Bronchial epithelial cell (primary cell): ENCODE results near the gene TRIM2. TPM values are rescaled to one million over a fixed set of nuclear protein-coding genes. Genes with fewer than 3 reads are reported as not detected.

Source experiments
- DNase-seq: peaks from one replicate; pipeline ENCODE4 v3.0.0-alpha.2; 2010; ENCODE audit warnings: low read depth
- FAIRE-seq: peaks from 2 replicates; lab custom pipeline; 2011; peaks lifted over from hg19 to GRCh38; lab: Jason Lieb, UNC
- H3K27me3 ChIP-seq: 2 replicates; pipeline ENCODE4 v1.5.1; 2011; ENCODE audit warnings: low read length; ENCODE audit not compliant: control insufficient read depth, insufficient read depth
- H3K36me3 ChIP-seq: 2 replicates; pipeline ENCODE4 v1.5.1; 2011; ENCODE audit warnings: low read length; ENCODE audit not compliant: control insufficient read depth, insufficient read depth
- H3K4me3 ChIP-seq: 2 replicates; pipeline ENCODE4 v1.5.1; 2011; ENCODE audit warnings: mild to moderate bottlenecking, low read depth, low read length, control low read depth
- CTCF ChIP-seq: IDR thresholded peaks from 2 replicates; pipeline ENCODE4 v1.5.1; 2011; ENCODE audit warnings: mild to moderate bottlenecking, moderate library complexity, low read length, control low read depth, inconsistent platforms; ENCODE audit not compliant: insufficient read depth, severe bottlenecking
- total RNA-seq: library from RNA; depleted of rRNA; stranded (reverse); fragments of >200 nt; gene quantifications from 2 replicates; pipeline ENCODE4 v1.2.1, GENCODE V29; 2014

Gene TRIM2
- total RNA-seq, 1 donor from 2014 or later, result 7.1 TPM

- DNase-seq, result no peak
- no peak for FAIRE-seq
- Histone ChIP-seq H3K27me3 (no peaks in the 10 kb centered on the region), H3K36me3 (no peaks in the 10 kb centered on the region), H3K4me3 (no peak overlapping the region)
- TF ChIP-seq CTCF, result no peak
Measured at GRCh38 chr4:153347117-153347516, 142.9 kb downstream of the TRIM2 start.

GRCh38 chr4:153348006-153348405 lies 143.8 kb downstream of the TRIM2 start:
- DNase-seq (no peak), FAIRE-seq (no peak)
- TF ChIP-seq CTCF, result no peak
- Histone ChIP-seq H3K27me3 (no peaks in the 10 kb centered on the region), H3K36me3 (no peaks in the 10 kb centered on the region), H3K4me3 (no peak overlapping the region)

- H3K36me3 ChIP-seq, result no peaks in the 10 kb centered on the region
- FAIRE-seq (no peak), DNase-seq (no peak)
- H3K27me3 ChIP-seq, result no peaks in the 10 kb centered on the region
- H3K4me3 ChIP-seq, result no peak overlapping the region
- TF ChIP-seq CTCF, result no peak
Measured at GRCh38 chr4:153349206-153349805, 145.1 kb downstream of the TRIM2 start.

GRCh38 chr4:153362184-153362583 lies 157.9 kb downstream of the TRIM2 start:
- no peak overlapping the region for H3K4me3 ChIP-seq
- TF ChIP-seq CTCF, result no peak
- no peak for DNase-seq
- H3K36me3 ChIP-seq, result no peaks in the 10 kb centered on the region
- no peak for FAIRE-seq
- no peaks in the 10 kb centered on the region for H3K27me3 ChIP-seq

- no peaks in the 10 kb centered on the region for H3K36me3 ChIP-seq
- no peak for TF ChIP-seq CTCF
- no peaks in the 10 kb centered on the region for H3K27me3 ChIP-seq
- DNase-seq (no peak), FAIRE-seq (no peak)
- no peak overlapping the region for H3K4me3 ChIP-seq
Measured at GRCh38 chr4:153364061-153364460, 159.8 kb downstream of the TRIM2 start.

- no peak for FAIRE-seq
- TF ChIP-seq CTCF, result no peak
- H3K36me3 ChIP-seq, result no peaks in the 10 kb centered on the region
- DNase-seq, result no peak
- no peak overlapping the region for H3K4me3 ChIP-seq
- no peaks in the 10 kb centered on the region for H3K27me3 ChIP-seq
Measured at GRCh38 chr4:153365003-153365402, 160.8 kb downstream of the TRIM2 start.
